Panc1 (cell line): ENCODE data around the gene RBBP7. TPM values are rescaled to one million over a fixed set of nuclear protein-coding genes. Genes with fewer than 3 reads are reported as not detected.

Source experiments
- ATAC-seq: fragments of 200-7000 bp; cut with Tn5 transposase; 2 replicates; pipeline ENCODE4 v1.9.1; 2020; ENCODE audit warnings: mild to moderate bottlenecking, moderate library complexity
- BruUV-seq: library from RNA; stranded (reverse); fragments of 400-500 nt; replicated peaks from 2 replicates; lab custom pipeline; 2021; lab: Mats Ljungman, UMichigan
- CTCF ChIA-PET: fragments of 300-600 bp; sonication (Branson Sonifier 250); formaldehyde crosslinking; loops from one replicate; lab custom pipeline; 2022; ENCODE audit warnings: antibody characterized with exemption; lab: Charles Lee
- POLR2A ChIA-PET: fragments of 300-600 bp; sonication (Branson Sonifier 250); formaldehyde crosslinking; loops from one replicate; lab custom pipeline; 2022; ENCODE audit warnings: antibody characterized with exemption; lab: Charles Lee
- DNase-seq: peaks from one replicate; pipeline ENCODE4 v3.0.0-alpha.2; 2010; ENCODE audit warnings: low read depth, low spot score
- H3K27ac ChIP-seq: 2 replicates; pipeline ENCODE4 v1.5.1; 2011; ENCODE audit warnings: mild to moderate bottlenecking, low read length, inconsistent platforms
- H3K27me3 ChIP-seq: fragments of 200-500 bp; sonication (Bioruptor generic); 2 replicates; pipeline ENCODE4 v1.6.0; 2014; ENCODE audit warnings: low read length, inconsistent platforms; ENCODE audit not compliant: control insufficient read depth, insufficient read depth
- H3K36me3 ChIP-seq: fragments of 200-500 bp; sonication (Bioruptor generic); 2 replicates; pipeline ENCODE4 v1.5.1; 2014; ENCODE audit warnings: inconsistent platforms, mild to moderate bottlenecking, low read length, moderate library complexity; ENCODE audit not compliant: control insufficient read depth, insufficient read depth
- H3K4me1 ChIP-seq: 2 replicates; pipeline ENCODE4 v1.5.1; 2011; ENCODE audit warnings: inconsistent platforms, mild to moderate bottlenecking, low read length, moderate library complexity; ENCODE audit not compliant: control insufficient read depth, insufficient read depth
- H3K4me3 ChIP-seq, 2 experiments: 2 replicates each; pipeline ENCODE4 v1.5.1; 2011 to 2012; ENCODE audit warnings: low read depth in 2 of 2, low read length in 2 of 2, mild to moderate bottlenecking in 2 of 2, inconsistent platforms in 1 of 2, moderate library complexity in 1 of 2
- H3K9me3 ChIP-seq: fragments of 200-500 bp; sonication (Bioruptor generic); 2 replicates; pipeline ENCODE4 v1.5.1; 2014; ENCODE audit warnings: low read depth, mild to moderate bottlenecking, inconsistent platforms, low read length, moderate library complexity; ENCODE audit not compliant: control insufficient read depth, insufficient read depth
- CTCF ChIP-seq: fragments of 450-650 bp; IDR thresholded peaks from 2 replicates; pipeline ENCODE4 v1.5.1; 2017; ENCODE audit warnings: mild to moderate bottlenecking
- POLR2AphosphoS5 ChIP-seq: IDR thresholded peaks from 2 replicates; pipeline ENCODE4 v1.6.1; 2012; ENCODE audit warnings: mild to moderate bottlenecking, low read depth, low read length, moderate library complexity
- SIN3A ChIP-seq: IDR thresholded peaks from 2 replicates; pipeline ENCODE4 v1.6.1; 2012; ENCODE audit warnings: low read depth, mild to moderate bottlenecking, low read length, moderate library complexity, borderline replicate concordance; ENCODE audit not compliant: insufficient read depth
- TCF7L2 ChIP-seq: IDR thresholded peaks from 2 replicates; pipeline ENCODE4 v1.6.1; 2011; ENCODE audit warnings: mild to moderate bottlenecking, low read depth, low read length, inconsistent platforms
- in situ Hi-C: cut with HindIII; loops from 2 replicates; pipeline ENCODE4 v1.10.0; 2016; ENCODE audit warnings: low sequenced_read_pairs, low pct_unique_long_range_greater_than_20kb
- intact Hi-C: fragments of 100-400 bp; cut with micrococcal nuclease; formaldehyde crosslinking; loops from one replicate; pipeline ENCODE4 v1.10.0; 2022; ENCODE audit not compliant: unreplicated experiment
- total RNA-seq: library from RNA; stranded (reverse); gene quantifications from one replicate; pipeline ENCODE4 v1.2.1, GENCODE V29; 2021; ENCODE audit not compliant: unreplicated experiment
- TF ChIP-seq, protein P1 (sequence below), 2 experiments: IDR thresholded peaks; 2 replicates each; pipeline ENCODE4 v1.6.1; 2011 to 2012; ENCODE audit warnings: low read depth in 2 of 2, control low read depth in 1 of 2, low read length in 1 of 2, mild to moderate bottlenecking in 1 of 2, moderate library complexity in 1 of 2; ENCODE audit not compliant: insufficient read depth in 1 of 2

RBBP7 gene
- total RNA-seq, 1 experiment from 2014 or later = 95.8 TPM

DNA sequence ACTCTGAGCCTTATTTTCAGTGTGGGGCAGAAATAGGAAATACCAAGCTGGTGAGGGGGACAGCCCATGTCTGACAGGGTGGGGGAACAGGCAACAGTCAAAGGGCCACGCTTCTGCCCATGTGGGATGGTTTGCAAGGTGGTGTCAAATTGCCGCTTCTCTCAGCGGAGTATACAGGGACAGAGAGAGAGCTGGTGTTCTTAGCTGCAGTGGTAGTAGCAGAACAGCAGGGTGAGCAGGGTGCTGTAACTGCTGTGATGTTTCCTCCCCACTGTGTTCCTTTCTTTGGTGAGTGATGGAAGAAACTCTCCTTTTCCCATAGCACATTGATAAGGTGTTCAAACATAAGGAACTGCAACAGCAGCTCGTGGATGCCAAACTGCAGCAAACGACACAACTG, 37.9 kb downstream of the RBBP7 start:
- ChIA-PET CTCF (interaction anchor here (0.5 kb wide), 1 partner anchor 24 kb away, joined by 4 read pairs; no protein-coding TSS in a partner anchor), POLR2A (interaction anchor here (0.6 kb wide), 1 partner anchor 905 kb away, joined by 7 read pairs; the partner anchor contains the start of gene SCML1)
- intact Hi-C loops = no loop called here

DNA sequence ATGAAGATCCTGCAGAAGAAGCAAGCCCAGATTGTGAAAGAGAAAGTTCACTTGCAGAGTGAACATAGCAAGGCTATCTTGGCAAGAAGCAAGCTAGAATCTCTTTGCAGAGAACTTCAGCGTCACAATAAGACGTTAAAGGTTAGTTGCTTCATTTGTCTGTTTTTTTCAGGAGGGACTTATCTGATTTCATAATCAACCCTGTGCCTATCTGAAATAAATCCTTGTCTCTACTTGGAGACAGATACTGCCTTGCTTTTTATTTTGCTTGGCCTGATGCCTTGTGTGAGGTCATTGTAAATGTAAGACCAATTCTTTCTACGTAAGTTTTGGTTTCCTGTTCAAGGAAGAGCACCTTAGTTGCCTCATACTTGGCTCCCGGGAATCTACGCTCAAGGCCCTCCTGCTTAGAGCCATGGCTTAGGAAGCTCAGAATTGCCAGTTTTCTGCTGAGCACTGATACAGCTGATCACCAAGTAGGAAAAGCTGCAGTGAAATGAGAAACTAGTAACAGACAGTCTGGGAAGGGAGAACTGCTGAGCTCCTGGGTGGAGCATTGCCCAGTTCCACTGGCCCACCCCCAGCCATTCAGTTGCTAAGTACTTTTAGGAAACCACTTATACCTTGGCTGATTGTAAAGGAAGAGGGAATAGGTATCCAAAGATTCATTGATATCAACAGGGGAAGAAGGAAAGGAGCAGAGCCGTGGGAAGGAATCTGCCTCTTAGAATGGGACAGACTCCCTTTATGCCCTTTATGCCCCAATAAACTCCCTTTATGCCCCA, 41.8 kb downstream of the RBBP7 start:
- in situ Hi-C loops (no loop called here), intact Hi-C loops (no loop called here)
- H3K27me3 ChIP-seq = no peaks in the 10 kb centered on the region
- H3K4me3 ChIP-seq = no peak overlapping the region
- H3K4me1 ChIP-seq = no peaks in the 10 kb centered on the region
- no TSS peak for BruUV-seq
- POLR2A ChIA-PET = no interaction called here
- CTCF ChIA-PET = interaction anchor here (0.6 kb wide), 1 partner anchor 59 kb away, joined by 3 read pairs; no protein-coding TSS in a partner anchor
- ATAC-seq (no peak), DNase-seq (no peak)
- no peak overlapping the region for H3K27ac ChIP-seq
- H3K36me3 ChIP-seq = no peaks in the 10 kb centered on the region; the same call in 1 of the 2 replicates
- H3K9me3 ChIP-seq = no peaks in the 10 kb centered on the region
- TF ChIP-seq, protein P1, sequence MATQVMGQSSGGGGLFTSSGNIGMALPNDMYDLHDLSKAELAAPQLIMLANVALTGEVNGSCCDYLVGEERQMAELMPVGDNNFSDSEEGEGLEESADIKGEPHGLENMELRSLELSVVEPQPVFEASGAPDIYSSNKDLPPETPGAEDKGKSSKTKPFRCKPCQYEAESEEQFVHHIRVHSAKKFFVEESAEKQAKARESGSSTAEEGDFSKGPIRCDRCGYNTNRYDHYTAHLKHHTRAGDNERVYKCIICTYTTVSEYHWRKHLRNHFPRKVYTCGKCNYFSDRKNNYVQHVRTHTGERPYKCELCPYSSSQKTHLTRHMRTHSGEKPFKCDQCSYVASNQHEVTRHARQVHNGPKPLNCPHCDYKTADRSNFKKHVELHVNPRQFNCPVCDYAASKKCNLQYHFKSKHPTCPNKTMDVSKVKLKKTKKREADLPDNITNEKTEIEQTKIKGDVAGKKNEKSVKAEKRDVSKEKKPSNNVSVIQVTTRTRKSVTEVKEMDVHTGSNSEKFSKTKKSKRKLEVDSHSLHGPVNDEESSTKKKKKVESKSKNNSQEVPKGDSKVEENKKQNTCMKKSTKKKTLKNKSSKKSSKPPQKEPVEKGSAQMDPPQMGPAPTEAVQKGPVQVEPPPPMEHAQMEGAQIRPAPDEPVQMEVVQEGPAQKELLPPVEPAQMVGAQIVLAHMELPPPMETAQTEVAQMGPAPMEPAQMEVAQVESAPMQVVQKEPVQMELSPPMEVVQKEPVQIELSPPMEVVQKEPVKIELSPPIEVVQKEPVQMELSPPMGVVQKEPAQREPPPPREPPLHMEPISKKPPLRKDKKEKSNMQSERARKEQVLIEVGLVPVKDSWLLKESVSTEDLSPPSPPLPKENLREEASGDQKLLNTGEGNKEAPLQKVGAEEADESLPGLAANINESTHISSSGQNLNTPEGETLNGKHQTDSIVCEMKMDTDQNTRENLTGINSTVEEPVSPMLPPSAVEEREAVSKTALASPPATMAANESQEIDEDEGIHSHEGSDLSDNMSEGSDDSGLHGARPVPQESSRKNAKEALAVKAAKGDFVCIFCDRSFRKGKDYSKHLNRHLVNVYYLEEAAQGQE (IDR thresholded peaks at IDR 0.05; ENCODE audit: insufficient read depth in 1 of 2, low read depth in 2 of 2, low read length in 1 of 2) = no peak
- TF ChIP-seq TCF7L2 = no peak
- no peak for TF ChIP-seq POLR2AphosphoS5
- no peak for TF ChIP-seq CTCF
- TF ChIP-seq SIN3A = no peak

More for the DNA sequence above, 37.9 kb downstream of the RBBP7 start:
- DNase-seq (no peak), ATAC-seq (no peak)
- no TSS peak for BruUV-seq
- Histone ChIP-seq H3K27ac (no peak overlapping the region), H3K36me3 (peaks cover 2% of the 10 kb centered on the region; the same call in 1 of the 2 replicates), H3K9me3 (no peaks in the 10 kb centered on the region), H3K4me1 (no peaks in the 10 kb centered on the region), H3K27me3 (no peaks in the 10 kb centered on the region), H3K4me3 (no peak overlapping the region)
- in situ Hi-C loops = no loop called here
- no peak for TF ChIP-seq SIN3A
- TF ChIP-seq, protein P1 (IDR thresholded peaks at IDR 0.05; ENCODE audit: insufficient read depth in 1 of 2, low read depth in 2 of 2, low read length in 1 of 2) = no peak
- TF ChIP-seq CTCF = no peak
- TF ChIP-seq POLR2AphosphoS5 = no peak
- no peak for TF ChIP-seq TCF7L2
